GM18505 (cell line): ENCODE data around the gene PKLR.

Experiments used
- ATAC-seq: cut with Tn5 transposase; IDR thresholded peaks from one replicate; pipeline ENCODE4 v1.9.1; 2021; ENCODE audit not compliant: unreplicated experiment
- POLR2A ChIP-seq: IDR thresholded peaks from 4 replicates; pipeline ENCODE4 v1.6.1; 2011; ENCODE audit warnings: borderline replicate concordance; ENCODE audit not compliant: insufficient read depth, insufficient read length; ENCODE audit errors: extremely low read depth

The PKLR gene

DNA sequence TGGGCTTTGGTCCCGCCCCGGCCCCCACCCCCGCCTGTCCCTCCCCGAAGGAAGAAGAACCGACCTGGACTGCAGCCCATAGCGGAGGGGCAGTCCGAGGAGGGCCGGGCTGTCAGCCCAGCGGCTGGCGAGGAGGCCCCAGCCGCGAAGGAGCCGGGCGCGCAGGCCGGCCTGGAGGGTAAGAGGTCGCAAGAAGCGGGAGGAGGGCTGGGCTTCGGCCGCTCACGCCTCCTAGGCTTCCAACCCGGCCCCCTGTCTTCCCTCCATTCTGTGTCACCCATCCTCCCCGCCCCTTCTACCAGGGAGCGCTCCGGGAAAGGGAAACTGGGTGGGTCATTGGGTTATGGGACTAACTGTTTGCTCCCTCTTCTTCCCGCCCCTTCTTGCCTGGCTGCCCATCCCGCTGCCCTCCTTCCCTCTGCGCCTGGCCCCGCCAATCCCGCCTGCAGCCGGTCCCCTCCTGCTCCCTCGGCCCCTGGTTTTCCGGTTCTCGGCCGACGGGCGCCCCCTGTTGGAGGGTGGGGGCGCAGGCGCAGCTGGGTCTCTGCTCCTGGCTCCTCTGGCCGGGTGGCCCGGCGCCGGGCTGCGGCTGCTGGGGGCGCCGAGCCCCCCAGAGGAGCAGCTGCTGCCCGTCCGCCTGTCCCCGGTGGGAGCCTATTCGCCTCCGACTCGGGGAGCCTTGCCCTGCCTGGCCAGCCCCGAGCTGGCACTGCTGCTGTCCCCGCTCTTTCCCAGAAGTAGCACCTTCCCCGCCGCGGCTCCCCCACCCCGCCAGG, 21.9 kb upstream of the PKLR start:
- TF ChIP-seq POLR2A, result peak; percentile 10
- peak; percentile 43 for ATAC-seq

DNA sequence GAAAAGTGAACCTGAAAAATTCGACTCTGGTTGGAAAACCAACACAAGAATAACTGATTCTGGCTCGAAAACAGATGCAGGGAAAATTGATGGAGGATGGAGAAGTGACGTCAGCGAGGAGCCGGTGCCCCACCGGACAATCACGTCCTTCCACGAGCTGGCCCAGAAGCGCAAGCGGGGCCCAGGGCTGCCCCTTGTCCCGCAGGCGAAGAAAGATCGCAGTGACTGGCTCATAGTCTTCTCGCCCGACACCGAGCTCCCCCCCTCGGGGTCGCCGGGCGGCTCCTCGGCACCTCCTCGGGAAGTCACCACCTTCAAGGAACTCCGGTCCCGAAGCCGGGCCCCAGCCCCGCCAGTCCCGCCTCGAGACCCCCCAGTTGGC, 21.3 kb upstream of the PKLR start:
- no peak for TF ChIP-seq POLR2A
- no peak for ATAC-seq

DNA sequence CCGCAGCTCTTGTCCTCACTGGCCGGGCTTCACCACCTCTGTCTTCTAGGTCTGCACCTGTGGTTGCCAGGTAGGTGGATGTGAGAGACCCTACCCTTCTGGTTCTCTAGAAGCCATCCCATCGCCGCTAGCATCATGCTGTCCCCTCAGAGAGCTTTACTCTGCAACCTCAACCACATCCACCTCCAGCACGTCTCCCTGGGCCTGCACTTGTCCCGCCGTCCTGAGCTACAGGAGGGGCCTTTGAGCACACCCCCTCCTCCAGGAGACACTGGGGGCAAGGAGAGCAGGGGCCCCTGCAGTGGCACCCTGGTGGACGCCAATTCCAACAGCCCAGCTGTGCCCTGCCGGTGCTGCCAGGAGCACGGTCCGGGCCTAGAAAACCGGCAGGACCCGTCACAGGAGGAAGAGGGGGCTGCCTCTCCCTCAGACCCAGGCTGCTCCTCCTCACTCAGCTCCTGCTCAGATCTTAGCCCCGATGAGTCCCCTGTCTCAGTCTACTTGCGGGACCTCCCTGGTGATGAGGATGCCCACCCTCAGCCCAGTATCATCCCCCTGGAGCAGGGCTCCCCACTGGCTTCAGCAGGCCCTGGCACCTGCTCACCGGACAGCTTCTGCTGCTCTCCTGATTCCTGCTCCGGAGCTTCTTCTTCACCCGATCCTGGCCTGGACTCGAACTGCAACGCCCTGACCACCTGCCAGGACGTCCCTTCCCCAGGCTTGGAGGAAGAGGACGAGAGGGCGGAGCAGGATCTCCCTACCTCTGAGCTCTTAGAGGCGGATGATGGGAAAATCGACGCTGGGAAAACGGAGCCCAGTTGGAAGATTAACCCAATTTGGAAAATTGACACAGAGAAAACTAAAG, 20.6 kb upstream of the PKLR start:
- ATAC-seq, result no peak
- no peak for TF ChIP-seq POLR2A

DNA sequence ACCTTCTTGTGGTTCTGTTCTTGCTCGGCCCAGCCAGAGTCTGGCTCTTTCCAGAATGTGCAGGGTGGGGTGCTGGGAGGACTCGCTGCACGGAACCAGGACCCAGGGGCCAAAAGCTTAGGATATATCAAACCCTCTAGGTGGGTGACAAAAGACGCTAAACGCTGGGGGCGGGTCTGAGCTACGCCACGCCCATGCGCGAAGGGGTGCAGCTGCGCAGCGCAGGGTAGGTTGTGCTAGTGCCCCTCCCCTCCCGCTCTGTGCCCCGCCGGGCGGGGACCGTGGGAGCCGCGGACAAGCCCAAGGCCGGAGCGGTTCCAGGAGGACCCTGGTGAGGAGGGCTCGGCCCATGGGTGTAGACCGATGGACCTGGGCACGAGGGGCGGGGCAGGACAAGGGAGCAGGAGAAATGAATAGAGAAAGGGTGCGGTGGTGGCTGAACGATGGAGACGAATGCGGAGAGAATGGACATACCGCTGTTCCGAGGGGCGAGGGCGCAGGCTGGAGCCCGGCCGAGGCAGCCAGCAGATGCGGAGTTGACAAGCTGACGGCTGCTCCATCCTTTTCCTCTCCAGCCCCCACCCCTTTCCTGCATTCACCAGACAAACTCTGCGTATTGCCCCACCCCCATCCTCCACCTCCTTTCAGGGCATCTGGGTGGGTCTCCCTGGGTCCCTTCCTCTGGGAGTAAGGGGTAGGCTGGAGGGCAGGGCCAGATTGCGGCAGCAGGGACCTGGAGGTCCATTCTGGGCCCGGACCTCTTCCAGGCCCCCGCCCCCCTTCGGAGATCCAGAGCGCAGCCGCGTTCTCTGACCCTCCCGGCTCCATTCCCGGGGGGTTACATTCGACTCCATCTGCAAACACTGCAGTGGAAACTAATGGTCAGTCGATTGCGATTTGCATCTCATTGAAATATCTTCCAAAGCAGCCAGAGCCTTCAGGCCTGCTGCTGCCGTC, 19.7 kb upstream of the PKLR start, which contains the start of gene RUSC1:
Gene RUSC1, plus strand, starts transcription at position 234 of the 957 bp plus-strand sequence. CDS start 880 bp downstream, outside the sequence.
- TF ChIP-seq POLR2A, result peak; percentile 38
- ATAC-seq, result no peak

DNA sequence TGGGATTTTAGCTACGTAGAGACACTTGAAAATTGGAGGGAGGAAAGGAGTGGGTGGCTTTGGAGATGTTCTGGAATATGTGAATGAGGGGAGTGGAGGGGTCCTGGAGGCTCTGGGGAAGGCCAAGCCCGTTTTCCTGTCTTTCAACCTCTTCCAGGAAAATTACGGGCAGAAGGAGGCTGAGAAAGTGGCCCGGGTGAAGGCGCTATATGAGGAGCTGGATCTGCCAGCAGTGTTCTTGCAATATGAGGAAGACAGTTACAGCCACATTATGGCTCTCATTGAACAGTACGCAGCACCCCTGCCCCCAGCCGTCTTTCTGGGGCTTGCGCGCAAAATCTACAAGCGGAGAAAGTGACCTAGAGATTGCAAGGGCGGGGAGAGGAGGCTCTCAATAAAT, 19.0 kb upstream of the PKLR start:
- TF ChIP-seq POLR2A, result no peak
- no peak for ATAC-seq

DNA sequence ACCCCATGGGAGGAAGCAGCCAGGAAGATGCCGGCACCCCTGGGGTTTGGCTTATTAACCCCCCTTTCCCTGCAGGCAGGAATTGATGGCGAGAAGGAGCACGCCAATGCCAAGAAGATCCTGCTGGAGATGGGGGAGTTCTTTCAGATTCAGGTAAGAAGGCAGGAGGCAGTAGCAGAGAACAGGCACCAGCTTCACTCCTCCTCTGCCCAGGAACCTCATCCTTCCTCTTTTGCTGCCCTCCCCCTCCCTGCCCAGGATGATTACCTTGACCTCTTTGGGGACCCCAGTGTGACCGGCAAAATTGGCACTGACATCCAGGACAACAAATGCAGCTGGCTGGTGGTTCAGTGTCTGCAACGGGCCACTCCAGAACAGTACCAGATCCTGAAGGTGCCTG, 18.3 kb upstream of the PKLR start:
- ATAC-seq, result no peak
- no peak for TF ChIP-seq POLR2A

DNA sequence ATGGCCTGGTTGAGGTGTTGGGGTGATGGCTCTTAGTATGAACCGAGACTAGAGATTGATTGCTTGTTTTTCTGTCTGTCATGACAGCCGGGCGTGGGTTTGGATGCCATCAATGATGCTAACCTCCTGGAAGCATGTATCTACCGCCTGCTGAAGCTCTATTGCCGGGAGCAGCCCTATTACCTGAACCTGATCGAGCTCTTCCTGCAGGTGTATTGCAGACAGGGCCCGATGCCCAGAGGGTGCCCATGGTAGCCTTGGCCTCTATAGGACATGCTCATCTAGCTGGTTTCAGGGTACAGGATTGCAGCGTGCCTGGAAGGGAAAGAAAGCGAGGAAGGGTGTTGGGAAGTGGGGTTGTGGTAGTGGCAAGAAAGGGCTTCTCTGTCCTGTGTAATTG, 16.8 kb upstream of the PKLR start:
- no peak for TF ChIP-seq POLR2A

DNA sequence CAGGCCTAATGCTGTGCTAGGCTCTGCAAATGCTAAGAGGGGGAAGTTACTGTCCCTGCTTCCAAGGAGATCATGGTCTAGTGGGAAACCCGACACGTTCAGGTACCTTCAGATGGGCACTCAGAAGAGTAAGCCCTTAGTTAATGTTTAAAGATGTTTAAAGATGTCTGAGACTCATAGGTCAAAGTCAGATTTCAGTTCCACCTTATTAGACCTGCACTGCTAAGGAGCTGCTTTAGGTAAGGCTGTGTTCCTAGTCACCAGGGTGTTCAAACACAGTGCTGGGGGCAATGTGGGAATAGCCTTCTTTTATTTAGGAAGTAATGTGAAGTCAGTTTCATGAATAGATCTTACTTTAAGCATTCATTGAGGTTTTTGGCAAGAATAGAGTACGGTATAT, 15.7 kb upstream of the PKLR start:
- ATAC-seq, result no peak
- TF ChIP-seq POLR2A, result no peak

More for the DNA sequence above, 16.8 kb upstream of the PKLR start:
- ATAC-seq, result no peak

DNA sequence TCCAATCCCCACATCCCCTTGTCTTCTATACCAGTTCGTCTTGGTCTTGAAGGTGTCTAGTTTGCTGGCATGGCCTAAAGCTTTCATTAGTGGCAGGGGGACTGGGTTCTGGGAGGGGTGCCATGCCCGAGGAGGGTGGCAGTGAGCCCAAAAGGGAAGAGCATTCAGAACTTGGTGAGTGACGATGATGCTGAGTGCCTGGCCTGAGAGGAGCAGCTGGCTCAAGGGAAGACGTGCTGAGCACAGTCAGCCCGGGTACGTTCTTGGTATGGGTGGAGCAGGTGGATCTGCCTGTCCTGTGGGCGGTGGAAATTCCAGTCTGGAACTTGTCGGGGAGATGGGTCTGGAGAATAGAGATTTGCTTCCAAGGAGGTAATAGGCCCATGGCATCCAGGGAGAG, 12.0 kb upstream of the PKLR start:
- no peak for TF ChIP-seq POLR2A
- ATAC-seq, result no peak

DNA sequence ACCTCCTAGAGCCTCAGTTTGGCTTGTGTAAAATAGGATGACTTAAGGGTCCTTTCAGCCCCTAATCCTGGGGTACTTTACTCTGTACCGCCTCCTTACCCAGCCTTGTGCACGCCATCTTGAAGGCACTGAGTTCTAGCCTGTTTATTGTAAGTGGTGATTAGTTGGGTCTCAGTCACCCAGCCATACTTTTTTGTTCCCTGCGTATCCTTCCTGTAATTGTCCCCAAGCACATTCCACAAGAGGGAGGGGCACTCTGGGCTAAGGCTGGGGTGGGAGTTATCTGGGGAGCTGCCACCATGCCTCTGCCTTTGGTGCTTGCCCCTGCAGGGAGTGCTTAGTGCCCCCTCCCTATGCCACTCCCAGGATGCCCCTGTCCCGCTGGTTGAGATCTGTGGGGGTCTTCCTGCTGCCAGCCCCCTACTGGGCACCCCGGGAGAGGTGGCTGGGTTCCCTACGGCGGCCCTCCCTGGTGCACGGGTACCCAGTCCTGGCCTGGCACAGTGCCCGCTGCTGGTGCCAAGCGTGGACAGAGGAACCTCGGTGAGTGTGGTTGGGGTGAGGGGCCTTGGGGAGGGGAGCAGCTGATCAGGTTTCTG, 8.3 kb upstream of the PKLR start:
- no peak for TF ChIP-seq POLR2A
- ATAC-seq, result no peak

DNA sequence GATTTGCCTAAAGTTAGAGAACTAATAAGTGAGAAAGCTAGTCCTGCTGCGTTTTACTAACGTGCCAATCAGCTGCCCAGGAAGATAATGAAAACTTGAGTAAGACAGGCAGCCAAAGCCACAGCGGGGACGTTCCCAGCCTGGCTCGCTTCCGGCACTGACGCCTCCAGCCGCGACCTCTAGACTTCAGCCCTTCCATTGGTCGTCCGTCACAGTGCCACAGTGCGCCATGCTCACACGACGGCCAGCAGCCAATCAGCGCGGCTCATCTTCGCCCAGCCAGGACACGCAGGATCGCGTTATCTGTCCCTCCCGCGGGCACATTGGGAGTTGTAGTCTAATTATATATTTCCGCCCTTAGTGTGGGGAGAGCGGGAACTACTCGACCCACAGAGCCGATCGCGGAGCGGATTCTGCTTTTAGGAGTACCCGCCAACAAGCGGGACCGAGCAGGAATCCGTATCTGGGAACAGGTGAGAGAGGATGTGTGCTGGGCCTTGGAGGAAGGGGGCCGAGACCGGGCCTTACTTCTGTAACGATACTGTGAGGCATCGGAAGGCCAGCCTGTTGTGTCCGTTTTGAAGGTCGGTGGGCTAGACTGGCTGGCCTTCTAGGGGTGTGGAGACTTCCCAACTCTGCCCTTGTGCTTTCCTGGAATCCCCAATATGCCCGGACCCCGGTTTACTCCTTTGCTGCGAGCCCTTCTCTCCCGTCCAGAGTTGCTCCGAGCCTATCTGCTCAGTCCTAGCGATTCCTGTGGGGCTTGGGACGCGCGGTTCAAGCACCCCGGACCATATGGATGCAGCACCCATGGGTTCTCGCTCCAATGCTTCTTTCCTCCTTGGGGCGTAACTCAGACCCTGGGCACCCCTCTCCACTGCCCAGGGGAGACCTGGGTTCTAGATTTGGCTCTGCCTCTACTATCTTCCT, 7.5 kb upstream of the PKLR start, which contains the start of gene FDPS:
Gene FDPS, plus strand, starts transcription at position 374 of the 930 bp plus-strand sequence. CDS start 924 bp downstream, outside the sequence.
- ATAC-seq, result peak; percentile 95
- peak; percentile 82 for TF ChIP-seq POLR2A

DNA sequence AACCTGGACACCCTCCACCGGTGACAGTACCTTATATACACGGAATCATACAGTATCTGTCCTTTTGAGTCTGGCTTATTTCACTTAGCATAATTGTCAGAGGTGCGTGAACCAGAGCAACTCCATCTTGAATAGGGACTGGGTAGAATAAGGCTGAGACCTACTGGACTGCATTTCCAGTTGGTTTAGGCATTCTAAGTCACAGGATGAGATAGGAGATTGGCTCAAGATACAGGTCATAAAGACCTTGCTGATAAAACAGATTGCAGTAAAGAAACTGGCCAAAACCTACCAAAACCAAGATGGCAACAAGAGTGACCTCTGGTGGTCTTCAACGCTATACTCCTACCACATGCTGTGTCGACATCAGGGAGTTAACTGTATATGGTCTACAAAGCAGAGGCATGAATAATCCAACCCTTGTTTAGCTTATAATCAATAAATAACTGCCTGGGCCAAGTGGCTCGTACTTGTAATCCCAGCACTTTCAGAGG, 6.1 kb upstream of the PKLR start:
- ATAC-seq, result no peak
- no peak for TF ChIP-seq POLR2A

DNA sequence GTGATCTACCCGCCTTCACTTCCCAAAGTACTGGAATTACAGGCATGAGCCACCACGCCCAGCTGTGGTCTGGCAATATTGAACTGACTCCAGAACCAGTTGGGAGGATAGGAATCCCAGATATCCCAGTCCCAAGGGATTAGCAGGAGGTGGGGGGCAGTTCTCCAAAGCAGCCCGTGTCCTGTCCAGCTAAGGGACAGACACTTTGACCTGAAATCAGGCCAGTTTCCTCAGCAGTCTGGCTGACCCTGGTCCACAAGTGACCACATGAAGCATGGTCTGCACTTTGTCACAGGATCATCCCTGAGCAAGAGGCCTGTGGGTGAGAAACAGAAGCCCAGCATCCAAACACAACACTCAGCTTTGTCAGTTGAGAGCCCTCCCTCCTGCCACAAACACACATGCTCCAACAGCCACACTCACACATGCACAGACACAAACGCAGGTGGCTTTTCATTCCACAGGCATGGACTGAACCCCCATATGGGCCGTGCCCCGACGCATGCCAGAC, 4.7 kb upstream of the PKLR start:
- ATAC-seq, result no peak
- TF ChIP-seq POLR2A, result no peak
